HG03045 (cell line): Measurements from ENCODE around the gene CLDN6.

Experiments used
- ATAC-seq: cut with Tn5 transposase; IDR thresholded peaks from one replicate; pipeline ENCODE4 v1.9.1; 2021; ENCODE audit warnings: mild to moderate bottlenecking, moderate library complexity; ENCODE audit not compliant: unreplicated experiment

CLDN6 gene

DNA sequence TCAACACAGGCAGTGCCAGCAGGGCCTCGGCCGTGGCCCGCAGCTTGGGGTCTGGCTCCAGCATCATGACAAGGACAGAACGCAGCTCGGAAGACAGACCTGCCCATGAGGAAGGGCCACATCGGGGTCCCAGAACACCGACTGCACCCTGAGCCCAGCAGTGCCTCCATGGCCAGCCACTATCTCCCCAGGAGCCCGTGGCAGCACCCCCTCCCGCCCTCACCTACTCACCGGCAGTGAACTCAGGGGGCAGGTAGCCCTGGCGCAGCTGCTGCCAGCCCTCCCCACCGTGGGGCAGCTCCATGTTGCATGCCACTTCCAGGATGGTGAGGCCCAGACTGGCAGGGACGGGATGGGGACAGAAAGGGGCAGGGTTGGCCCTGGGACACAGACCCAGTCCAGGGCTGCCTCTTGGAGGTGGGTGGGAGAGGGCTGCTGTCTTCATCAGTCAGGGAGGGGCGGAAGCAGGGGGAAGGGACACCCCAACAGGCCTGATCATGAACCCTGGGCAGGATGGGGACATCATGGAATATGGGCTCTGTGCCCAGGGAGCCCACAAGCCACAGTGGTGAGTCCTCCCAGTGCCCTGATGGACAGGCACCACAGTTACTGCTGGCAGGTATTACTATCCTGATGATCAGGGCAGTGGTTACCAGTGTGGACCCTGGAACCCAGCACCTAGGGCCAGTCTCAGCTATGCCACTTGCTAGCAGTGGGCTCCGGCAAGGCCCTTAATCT, 43.5 kb downstream of the CLDN6 start:
- no peak for ATAC-seq

DNA sequence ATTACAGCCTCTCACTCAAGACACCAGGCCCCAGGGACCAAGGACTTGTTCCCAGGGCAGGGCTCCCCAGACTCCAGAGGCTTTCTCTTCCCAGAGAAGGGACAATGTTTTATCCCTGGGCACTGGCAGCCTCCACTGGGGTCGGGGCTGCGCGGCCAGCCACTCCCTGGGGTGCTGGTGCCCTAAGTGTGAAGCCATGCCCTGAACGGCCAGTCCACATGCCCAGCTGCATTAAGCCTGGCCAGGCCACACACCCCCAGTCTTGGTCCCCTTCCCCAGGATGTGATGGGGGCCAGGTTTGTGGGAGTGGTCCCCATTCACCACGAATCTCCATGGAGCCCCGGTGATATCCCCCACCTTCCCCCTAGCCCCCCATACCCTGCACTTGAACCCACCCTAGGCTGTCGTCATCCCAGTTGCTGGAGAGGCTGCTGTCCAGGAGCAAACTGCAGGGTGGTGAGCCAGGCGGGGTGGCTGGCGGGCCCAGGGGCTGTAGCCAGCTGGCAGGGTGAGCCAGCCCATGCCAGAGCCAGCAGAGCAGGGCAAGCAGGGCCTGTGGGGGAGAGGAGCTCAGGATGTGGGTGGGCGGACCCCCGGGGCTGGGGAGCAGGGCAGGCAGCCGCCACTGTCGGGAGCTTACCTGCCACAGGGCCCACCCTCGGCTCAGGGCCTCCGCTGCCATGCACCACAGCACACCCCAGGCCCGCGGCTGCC, 44.2 kb downstream of the CLDN6 start:
- ATAC-seq: no peak

DNA sequence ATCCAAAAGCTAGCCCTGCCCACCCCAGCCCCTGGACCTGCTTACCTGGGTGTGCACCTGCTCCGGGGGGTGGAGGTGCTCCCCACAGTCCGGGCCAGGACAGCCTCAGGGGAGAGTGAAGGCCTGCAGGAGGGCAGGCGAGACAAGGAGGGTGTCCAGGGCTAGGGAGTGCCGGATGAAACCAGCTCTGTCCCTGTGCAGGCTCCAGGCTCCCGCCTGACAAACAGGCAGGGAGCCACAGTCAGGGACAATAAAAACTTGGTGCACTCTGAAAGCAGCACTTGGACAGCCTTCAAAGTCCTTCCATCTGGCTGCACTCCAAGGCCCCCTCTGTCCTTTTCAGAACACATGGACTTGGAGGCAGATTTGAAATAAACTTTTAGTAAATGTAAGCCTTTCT, 44.9 kb downstream of the CLDN6 start:
- ATAC-seq: no peak

DNA sequence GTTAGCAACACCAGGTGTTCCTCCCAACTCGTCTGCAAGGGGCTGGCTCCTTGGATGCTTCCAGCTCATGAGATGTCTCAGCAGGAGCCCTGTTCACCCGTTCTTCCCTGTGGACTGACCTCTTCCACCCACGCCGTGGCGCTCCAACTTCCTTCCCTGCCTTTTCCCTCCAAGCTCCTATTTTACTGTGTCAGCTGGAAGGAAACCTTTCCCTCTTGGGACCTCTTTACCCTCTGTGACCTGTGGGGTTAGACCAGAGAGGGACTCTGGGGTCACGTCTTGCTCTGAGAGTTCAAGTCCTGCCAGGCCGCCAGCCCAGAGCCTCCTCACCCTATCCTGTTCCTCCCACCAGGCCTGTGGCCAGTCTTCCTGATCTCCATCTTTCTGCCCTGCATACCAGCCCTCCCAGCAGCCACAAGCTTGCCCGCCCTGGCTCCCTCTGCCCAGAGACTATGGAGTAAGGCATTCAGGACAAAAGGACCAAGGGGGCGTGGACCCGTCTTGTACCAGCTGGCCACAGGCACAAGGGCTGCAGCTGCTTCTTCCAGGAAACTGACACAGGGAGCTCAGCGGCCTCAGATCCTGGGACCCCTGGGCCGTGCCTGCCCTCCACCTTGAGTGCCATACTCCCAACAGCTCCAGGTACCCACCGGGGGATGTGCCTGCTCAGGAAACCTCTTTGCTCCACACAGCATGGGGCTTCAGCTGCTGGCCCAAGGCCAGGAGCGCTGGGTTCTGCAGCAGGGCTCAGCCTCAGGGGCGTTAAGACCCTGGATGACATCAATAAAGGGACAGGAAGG, 45.8 kb downstream of the CLDN6 start:
- ATAC-seq: no peak

DNA sequence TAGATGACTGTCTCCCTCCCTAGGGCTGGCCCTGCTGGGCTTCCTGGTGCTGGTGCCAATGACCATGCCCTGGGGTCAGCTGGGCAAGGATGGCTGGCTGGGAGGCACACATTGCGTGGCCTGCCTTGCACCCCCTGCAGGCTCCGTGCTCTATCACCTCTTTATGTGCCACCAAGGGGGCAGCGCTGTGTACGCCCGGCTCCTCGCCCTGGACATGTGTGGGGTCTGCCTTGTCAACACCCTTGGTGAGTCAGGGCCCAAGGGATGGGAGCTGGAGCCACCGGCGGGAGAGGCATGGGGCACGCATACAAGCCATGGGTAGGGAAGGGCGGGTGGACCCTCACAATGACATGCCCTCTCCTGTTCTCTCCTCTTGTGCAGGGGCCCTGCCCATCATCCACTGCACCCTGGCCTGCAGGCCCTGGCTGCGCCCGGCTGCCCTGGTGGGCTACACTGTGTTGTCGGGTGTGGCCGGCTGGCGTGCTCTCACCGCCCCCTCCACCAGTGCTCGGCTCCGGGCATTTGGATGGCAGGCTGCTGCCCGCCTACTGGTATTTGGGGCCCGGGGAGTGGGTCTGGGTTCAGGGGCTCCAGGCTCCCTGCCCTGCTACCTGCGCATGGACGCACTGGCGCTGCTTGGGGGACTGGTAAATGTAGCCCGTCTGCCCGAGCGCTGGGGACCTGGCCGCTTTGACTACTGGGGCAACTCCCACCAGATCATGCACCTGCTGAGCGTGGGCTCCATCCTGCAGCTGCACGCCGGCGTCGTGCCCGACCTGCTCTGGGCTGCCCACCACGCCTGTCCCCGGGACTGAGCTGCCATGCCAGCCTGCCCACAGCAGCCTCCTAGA, 46.6 kb downstream of the CLDN6 start:
- no peak for ATAC-seq

DNA sequence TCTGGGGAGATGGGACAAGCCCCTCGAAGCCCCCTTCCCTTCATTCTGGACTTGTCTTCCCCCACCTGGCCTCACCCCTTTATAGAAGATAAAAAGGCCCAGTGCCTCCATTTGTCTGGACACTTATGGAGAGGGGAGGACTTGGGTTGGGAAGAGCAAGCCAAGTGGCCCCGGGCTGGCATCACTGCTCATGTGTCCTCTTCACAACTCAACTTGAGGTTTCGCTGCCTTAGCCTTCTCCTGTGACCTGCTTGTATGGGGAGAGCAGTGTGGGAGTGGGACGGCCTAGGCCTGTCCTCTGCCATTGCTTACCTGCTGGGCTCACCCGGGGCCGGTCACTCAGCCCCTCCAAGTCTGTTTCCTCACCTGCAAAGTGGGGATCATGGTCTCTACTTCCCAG, 47.4 kb downstream of the CLDN6 start:
- no peak for ATAC-seq

DNA sequence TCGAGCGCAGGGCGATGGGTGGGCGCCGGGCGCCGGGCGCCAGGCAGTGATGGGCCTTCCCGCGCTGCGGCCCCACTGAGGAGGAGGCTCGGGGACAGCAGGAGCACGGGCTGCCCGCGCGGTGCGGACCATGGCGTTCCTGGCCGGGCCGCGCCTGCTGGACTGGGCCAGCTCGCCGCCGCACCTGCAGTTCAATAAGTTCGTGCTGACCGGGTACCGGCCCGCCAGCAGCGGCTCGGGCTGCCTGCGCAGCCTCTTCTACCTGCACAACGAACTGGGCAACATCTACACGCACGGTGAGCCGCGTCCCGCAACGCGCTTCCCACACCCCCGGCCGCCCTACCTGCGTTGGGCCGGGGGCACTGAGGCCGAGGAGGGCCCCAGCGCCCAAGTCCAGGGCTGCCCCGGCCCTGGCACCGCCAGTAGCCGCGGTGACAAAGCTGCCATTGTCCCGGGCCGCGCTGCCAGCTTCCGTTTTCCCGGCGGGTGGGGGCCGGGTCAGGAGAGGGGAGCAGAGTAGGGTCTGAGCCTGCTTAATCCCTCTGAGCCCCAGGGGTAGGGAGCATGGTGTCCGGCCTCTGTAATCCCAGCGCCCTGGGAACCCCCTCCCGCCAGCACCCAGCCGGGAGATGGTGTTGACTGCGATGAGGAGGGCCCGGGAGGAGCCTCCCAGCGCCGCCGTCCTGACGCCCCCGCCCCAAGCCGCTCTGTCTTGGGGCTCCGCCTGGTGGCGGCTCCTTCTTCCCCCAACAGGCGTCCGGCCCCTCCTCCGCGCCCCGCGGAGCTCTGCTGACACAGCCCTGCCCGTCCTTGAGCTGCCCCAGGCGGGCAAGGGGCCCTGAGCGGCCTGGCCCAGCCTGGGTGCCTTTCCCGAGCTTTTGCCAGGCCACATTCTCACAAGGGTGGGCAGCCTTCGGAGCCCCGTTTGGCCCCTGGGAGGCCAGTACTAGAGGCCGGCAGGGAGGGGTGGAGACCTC, 48.1 kb downstream of the CLDN6 start:
- ATAC-seq: peak; percentile 39

DNA sequence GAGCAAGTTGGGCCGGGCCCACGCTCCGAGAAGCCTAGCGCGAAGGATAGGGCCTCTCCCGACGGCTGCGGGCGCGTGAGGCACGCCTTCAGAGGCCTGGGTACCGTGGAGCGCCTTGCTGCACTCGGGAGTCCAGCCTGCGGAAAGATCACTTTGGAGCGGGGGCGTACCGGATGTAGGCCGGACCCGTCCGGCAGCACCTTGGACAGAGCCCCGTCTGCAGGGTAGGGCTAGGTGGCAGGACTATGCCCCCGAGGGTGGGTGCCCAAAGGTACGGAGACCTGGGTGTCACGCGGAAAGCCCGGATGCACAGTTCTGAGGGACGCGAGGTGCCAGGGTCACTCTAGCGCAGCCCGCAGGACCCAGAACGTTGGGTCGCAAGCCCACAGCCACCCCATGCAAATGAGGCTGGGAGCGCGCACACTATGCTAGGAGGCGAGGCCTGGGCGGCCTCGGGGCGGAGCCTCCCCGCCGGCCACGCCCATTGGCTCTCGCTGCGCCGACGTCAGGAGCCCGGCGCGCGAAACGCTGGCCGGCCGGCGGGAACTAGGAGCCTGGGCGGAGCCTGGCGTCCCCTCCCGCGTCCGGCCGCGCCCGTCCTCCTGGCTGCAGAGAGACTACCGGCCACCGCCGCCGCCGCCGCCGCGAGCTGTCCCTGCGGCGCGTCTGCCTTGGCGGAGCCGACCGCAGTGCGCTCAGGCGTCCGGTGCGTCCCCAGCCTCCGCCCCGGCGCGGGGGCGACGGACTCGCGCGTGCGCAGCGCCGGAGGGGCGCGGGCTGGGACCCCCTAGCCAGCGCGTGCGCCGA, 49.0 kb downstream of the CLDN6 start, which contains the start of gene PAQR4:
TSS of gene PAQR4 (plus strand) at position 611 of the 807 bp plus-strand sequence. CDS start 327 bp downstream, outside the sequence.
- peak; percentile 61 for ATAC-seq

DNA sequence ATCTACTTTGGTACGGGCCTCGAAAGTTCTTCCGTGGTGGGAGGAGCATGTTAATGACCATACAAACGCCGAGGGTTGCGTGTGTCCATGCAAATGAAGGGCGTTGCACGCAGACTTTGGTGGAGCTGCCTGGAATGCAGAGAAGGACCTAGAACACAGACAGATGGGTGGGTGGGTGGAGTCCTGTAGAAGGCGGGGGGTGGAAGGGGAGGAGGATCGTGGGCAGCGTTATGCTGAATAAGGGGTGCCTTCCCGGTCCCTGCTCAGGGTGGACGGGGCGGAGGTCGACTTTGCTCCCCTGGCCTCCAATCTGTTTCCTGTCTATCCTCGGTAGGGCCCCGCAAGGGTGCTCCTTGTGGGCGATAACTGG, 49.6 kb downstream of the CLDN6 start:
- no peak for ATAC-seq

DNA sequence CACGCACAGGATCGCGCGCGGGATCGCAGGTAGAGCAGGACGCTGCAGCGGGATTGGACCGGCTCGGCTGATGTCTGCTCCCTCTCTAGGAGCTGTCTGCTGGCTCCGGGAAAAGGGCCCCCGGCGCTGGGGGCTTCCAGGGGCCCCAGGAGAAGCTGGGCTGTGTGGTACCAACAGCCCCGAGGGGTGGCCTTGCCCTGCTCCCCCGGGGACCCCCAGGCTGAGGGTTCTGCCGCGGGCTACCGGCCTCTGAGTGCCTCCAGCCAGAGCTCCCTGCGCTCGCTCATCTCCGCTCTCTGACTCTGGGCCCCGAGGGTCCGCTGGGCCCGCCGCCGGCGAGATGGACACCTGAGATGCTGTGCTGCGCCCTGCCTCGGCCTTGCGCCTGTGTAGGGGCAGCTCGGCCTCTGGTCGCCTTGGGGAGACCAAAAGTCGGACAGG, 50.2 kb downstream of the CLDN6 start:
- ATAC-seq: no peak

DNA sequence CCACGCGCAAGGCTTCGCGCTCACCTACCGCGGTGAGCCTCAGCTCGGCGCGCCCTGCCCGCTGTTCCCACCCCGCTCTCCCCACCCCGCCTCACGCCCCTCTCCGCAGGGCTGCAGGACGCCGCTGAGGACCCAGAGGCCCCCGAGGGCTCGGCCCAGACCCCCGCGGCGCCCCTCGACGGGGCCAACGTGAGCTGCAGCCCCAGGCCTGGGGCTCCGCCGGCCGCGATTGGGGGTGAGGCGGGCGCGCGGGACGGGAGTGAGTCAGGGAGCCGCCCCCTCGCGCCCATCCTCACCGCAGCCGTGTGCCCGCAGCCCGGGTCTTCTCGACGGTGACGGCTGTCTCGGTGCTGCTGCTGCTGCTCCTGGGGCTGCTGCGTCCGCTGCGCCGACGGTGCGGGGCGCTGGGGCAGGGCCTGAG, 50.8 kb downstream of the CLDN6 start:
- no peak for ATAC-seq

DNA sequence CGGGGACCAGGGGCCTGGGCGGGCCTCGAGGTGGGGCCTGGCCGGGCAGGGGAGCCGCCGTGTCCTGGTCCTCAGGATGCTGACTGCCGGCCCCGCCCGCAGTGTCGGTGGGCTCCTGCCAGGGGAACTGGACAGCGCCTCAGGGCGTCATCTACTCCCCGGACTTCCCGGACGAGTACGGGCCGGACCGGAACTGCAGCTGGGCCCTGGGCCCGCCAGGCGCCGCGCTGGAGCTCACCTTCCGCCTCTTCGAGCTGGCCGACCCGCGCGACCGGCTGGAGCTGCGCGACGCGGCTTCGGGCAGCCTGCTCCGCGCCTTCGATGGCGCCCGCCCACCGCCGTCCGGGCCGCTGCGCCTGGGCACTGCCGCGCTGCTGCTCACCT, 51.2 kb downstream of the CLDN6 start:
- no peak for ATAC-seq

DNA sequence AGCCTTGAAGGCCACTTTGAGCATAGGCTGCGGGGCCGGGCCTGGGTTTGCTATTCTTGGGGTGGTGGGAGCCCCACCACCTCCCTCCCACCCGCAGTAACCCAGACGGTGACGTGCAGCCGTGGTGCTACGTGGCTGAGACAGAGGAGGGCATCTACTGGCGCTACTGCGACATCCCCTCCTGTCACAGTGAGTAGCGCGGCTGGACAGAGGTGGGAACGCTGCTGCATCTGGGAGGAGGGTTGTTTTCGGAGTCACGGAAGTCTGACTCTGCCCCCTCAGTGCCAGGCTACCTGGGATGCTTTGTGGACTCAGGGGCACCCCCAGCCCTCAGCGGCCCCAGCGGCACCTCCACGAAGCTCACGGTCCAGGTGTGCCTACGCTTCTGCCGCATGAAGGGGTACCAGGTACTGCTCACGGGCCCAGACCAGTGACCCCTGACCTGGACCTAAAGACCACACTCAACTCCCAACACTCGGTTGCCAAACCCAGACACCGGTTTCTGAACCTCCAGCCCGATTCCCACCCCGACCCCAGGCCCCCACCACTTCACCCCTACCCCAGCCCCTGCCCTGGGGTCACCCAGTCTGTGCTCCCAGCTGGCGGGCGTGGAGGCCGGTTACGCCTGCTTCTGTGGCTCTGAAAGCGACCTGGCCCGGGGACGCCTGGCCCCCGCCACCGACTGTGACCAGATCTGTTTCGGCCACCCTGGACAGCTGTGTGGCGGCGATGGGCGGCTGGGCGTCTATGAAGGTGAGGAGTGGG, 51.8 kb downstream of the CLDN6 start:
- ATAC-seq: no peak
